Medulla oblongata (tissue), 1 donor: Measurements from ENCODE around the gene HYAL4.
"Not testable (repeated sequence)": the region's sequence is repeated elsewhere in the genome, so short reads cannot be mapped to it uniquely, and the experiment has no call there.

Experiments
- DNase-seq: peaks from one replicate; pipeline ENCODE4 v3.0.0-alpha.2; 2015; ENCODE audit errors: extremely low spot score

Gene HYAL4

GRCh38 chr7:123844712-123845219 is at the start of gene HYAL4:
Gene HYAL4 (plus strand): TSS chr7:123845169. CDS start chr7:123868274, 23,105 bp downstream.
- no peak for DNase-seq

GRCh38 chr7:123795917-123796316 is 49.1 kb upstream of the HYAL4 start:
- DNase-seq: no peak

- no peak for DNase-seq
Observed at GRCh38 chr7:123796568-123796967, 48.4 kb upstream of the HYAL4 start.

GRCh38 chr7:123797673-123798531 is 47.1 kb upstream of the HYAL4 start:
- DNase-seq: peak; percentile 64

- no peak for DNase-seq
Observed at GRCh38 chr7:123798532-123799188, 46.3 kb upstream of the HYAL4 start.

- no peak for DNase-seq
Observed at GRCh38 chr7:123802249-123802648, 42.7 kb upstream of the HYAL4 start.

- DNase-seq: no peak
Observed at GRCh38 chr7:123805287-123805686, 39.7 kb upstream of the HYAL4 start.

- no peak for DNase-seq
Observed at GRCh38 chr7:123809471-123809870, 35.5 kb upstream of the HYAL4 start.

GRCh38 chr7:123811056-123811455 is 33.9 kb upstream of the HYAL4 start:
- no peak for DNase-seq

GRCh38 chr7:123816916-123817315 is 28.1 kb upstream of the HYAL4 start:
- DNase-seq: no peak

- no peak for DNase-seq
Observed at GRCh38 chr7:123819001-123819400, 26.0 kb upstream of the HYAL4 start.

- DNase-seq: not testable (repeated sequence)
Observed at GRCh38 chr7:123819795-123820194, 25.2 kb upstream of the HYAL4 start.

GRCh38 chr7:123820864-123821263 is 24.1 kb upstream of the HYAL4 start:
- no peak for DNase-seq

- DNase-seq: no peak
Observed at GRCh38 chr7:123821320-123821719, 23.6 kb upstream of the HYAL4 start.

- no peak for DNase-seq
Observed at GRCh38 chr7:123823898-123824753, 20.8 kb upstream of the HYAL4 start.

- DNase-seq: no peak
Observed at GRCh38 chr7:123824754-123825067, 20.3 kb upstream of the HYAL4 start.

- no peak for DNase-seq
Observed at GRCh38 chr7:123828805-123829204, 16.2 kb upstream of the HYAL4 start.

- no peak for DNase-seq
Observed at GRCh38 chr7:123836656-123837055, 8.3 kb upstream of the HYAL4 start.

GRCh38 chr7:123839106-123839505 is 5.9 kb upstream of the HYAL4 start:
- not testable (repeated sequence) for DNase-seq

GRCh38 chr7:123844142-123844541 is 827 bp upstream of the HYAL4 start:
- DNase-seq: not testable (repeated sequence)

- DNase-seq: no peak
Observed at GRCh38 chr7:123845823-123846216, 851 bp downstream of the HYAL4 start.
